Erythroblast (primary cell): ENCODE measurements around the gene DDIT3.

Experiments
- GATA1 ChIP-seq: IDR thresholded peaks from 2 replicates; pipeline ENCODE4 v1.6.1; 2011; ENCODE audit warnings: low read depth, mild to moderate bottlenecking, control low read depth, low read length, moderate library complexity
- POLR2A ChIP-seq: IDR thresholded peaks from 2 replicates; pipeline ENCODE4 v1.6.1; 2011; ENCODE audit warnings: mild to moderate bottlenecking, low read length

DNA sequence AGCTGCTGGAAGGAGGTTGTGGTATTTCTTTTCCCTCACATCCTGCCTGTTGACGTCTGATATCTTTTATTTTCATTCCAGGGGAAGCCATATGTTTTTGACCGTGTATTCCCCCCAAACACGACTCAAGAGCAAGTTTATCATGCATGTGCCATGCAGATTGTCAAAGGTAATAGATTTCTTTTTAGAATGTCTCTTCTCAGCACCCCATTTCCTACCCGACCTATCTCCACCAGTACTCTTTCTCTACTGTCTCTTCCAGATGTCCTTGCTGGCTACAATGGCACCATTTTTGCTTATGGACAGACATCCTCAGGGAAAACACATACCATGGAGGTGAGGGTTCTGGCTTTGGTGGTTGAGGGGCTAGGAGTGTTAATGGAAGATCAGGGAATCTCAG lies 43.0 kb upstream of the DDIT3 start:
- TF ChIP-seq POLR2A, result no peak
- no peak for TF ChIP-seq GATA1
